Measurements from ENCODE around the gene MED16. TPM values are rescaled to one million over a fixed set of nuclear protein-coding genes. Genes with fewer than 3 reads are reported as not detected.
A peak's percentile ranks its signal among the peaks of the same experiment; 100 is the strongest.
"Not testable (repeated sequence)": the region's sequence is repeated elsewhere in the genome, so short reads cannot be mapped to it uniquely, and the experiment has no call there.

Gene MED16
- polyA plus RNA-seq, 3 donors from 2014 or later, result 44.2 to 112 (median 48.0) TPM

DNA sequence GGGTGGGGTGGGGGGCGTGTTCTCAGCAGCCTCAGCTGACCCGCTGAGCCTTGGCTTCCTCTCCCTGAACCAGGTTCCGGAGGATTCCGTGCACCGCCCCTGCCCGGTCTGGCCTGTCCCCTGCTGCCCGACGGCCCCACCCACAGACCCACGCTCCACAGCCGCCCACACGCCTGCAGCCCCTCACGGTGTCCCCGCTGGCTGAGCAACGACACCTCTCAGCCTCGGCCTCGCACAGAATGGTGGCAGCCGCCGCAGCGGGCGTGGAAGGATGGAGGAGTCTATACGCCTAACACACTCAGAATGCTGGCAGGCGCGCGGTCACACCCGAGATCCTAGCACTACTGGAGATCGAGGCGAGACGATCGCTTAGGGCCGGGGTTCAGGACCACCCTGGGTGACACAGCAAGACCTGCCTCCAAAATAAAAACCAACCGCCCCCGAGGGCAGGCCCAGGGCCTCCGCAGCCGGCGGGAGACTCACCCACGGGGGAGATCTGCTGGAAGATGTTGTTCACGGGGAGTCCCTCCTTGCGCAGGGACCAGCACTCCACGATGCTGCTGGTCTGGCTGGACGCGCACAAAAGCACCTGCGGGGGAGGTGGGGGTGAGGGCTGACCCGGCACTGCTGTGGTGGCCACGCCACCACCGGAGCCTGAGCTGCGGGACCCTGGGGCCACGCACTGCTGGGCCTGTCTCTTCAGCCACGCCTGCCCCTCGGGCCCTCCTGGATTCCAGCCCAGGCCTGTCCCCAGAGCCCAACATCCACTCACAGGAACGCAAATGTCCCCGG is 8.4 kb downstream of the MED16 start:
- H3K36me3 Mint-ChIP-seq, result peaks cover 0 to 6% (median 0%) of the 10 kb centered on the region in 3 donors

GRCh38 chr19:883661-884211 is 9.3 kb downstream of the MED16 start:
- peaks cover 0 to 5% (median 2%) of the 10 kb centered on the region in 3 donors for H3K27me3 Mint-ChIP-seq (ENCODE audit: low read depth in 3 of 3)
- H3K4me3 Mint-ChIP-seq, result no peak overlapping the region
- H3K4me1 Mint-ChIP-seq, result no peaks in the 10 kb centered on the region
- no peak for DNase-seq
- no peaks in the 10 kb centered on the region for H3K9me3 Mint-ChIP-seq
- H3K27ac Mint-ChIP-seq, result no peak overlapping the region
- peaks cover 0 to 7% (median 0%) of the 10 kb centered on the region in 3 donors for H3K36me3 Mint-ChIP-seq

More for the DNA sequence above, 8.4 kb downstream of the MED16 start:
- H3K27me3 Mint-ChIP-seq (ENCODE audit: low read depth in 3 of 3), result peaks cover 0 to 3% (median 2%) of the 10 kb centered on the region in 3 donors
- H3K4me1 Mint-ChIP-seq, result peaks cover 0 to 4% of the 10 kb centered on the region in 2 donors
- H3K4me3 Mint-ChIP-seq, result no peak overlapping the region
- no peak for DNase-seq
- H3K27ac Mint-ChIP-seq, result no peak overlapping the region
- H3K9me3 Mint-ChIP-seq, result no peaks in the 10 kb centered on the region

DNA sequence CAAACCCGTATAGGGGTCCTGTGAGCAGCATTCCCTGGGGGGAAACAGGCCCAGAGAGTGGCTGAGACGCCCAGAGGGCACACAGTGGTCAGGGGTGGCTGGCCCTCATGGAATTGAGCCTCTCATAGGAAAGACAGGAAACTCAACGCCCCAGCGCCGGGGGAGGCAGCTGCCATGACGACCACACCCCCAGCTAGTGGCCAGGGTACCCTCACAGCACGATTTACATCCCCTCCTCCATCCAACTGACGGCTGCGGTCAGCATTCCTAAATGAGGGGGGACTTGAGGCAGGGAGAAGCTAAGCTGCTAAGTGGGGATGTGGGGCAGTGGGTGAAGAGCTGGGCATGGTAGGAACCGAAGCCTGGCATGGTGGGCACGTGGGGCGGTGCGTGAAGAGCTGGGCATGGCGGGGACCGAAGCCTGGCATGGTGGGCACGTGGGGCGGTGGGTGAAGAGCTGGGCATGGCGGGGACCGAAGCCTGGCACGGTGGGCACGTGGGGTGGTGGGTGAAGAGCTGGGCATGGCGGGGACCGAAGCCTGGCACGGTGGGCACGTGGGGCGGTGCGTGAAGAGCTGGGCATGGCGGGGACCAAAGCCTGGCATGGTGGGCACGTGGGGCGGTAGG is 10.0 kb downstream of the MED16 start:
- no peaks in the 10 kb centered on the region for H3K4me1 Mint-ChIP-seq
- H3K36me3 Mint-ChIP-seq, result peaks cover 0 to 7% (median 0%) of the 10 kb centered on the region in 3 donors
- no peak overlapping the region for H3K27ac Mint-ChIP-seq
- DNase-seq, result no peak
- H3K27me3 Mint-ChIP-seq (ENCODE audit: low read depth in 3 of 3), result peaks cover 0 to 5% (median 2%) of the 10 kb centered on the region in 3 donors
- no peaks in the 10 kb centered on the region for H3K9me3 Mint-ChIP-seq
- H3K4me3 Mint-ChIP-seq, result peak overlapping the region in 1 of 5 donors; percentile 18

DNA sequence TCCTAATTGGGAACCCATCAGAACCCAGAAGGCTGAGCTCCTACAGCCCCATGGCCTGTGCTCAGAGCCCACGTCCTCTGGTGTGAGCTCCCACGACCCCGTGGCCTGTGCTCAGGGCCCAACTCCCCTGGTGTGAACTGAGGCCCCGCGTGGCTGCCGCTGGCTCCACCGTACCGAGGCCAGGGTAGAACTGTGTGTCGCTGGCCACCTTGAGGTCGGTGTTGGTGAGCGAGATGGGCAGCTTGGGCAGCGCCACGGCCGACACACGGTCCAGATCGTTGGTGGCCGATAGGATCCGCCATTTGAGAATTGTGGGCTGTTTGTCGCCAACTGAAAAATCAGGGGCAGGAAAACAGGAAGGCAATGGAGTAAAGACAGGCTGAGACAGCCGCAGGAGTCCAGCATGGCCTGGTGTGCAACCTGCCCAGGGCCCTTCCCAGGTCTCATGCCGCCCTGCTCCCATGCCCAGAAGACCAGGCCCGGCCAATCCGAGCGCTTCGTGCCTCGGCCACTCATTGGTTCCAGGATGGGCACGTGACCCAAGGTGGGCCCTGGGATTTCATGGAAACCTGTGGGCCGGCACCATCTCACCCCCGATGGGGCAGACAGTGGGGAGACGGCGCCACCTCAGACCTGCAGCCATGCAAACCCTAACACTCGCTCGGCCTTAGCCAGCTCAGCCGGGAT is 11.5 kb downstream of the MED16 start:
- DNase-seq, result no peak
- Mint-ChIP-seq H3K27ac (no peak overlapping the region), H3K9me3 (no peaks in the 10 kb centered on the region), H3K4me3 (no peak overlapping the region), H3K27me3 (ENCODE audit: low read depth in 3 of 3) (peaks cover 0 to 3% (median 0%) of the 10 kb centered on the region in 3 donors), H3K4me1 (no peaks in the 10 kb centered on the region), H3K36me3 (peaks cover 0 to 5% (median 0%) of the 10 kb centered on the region in 3 donors)

- Mint-ChIP-seq H3K4me1 (no peaks in the 10 kb centered on the region), H3K27me3 (ENCODE audit: low read depth in 3 of 3) (peaks cover 0 to 3% (median 0%) of the 10 kb centered on the region in 3 donors), H3K4me3 (no peak overlapping the region), H3K36me3 (peaks cover 0 to 9% (median 0%) of the 10 kb centered on the region in 3 donors), H3K9me3 (no peaks in the 10 kb centered on the region), H3K27ac (no peak overlapping the region)
- DNase-seq, result no peak
Observed at GRCh38 chr19:879711-880438, 13.1 kb downstream of the MED16 start.

DNA sequence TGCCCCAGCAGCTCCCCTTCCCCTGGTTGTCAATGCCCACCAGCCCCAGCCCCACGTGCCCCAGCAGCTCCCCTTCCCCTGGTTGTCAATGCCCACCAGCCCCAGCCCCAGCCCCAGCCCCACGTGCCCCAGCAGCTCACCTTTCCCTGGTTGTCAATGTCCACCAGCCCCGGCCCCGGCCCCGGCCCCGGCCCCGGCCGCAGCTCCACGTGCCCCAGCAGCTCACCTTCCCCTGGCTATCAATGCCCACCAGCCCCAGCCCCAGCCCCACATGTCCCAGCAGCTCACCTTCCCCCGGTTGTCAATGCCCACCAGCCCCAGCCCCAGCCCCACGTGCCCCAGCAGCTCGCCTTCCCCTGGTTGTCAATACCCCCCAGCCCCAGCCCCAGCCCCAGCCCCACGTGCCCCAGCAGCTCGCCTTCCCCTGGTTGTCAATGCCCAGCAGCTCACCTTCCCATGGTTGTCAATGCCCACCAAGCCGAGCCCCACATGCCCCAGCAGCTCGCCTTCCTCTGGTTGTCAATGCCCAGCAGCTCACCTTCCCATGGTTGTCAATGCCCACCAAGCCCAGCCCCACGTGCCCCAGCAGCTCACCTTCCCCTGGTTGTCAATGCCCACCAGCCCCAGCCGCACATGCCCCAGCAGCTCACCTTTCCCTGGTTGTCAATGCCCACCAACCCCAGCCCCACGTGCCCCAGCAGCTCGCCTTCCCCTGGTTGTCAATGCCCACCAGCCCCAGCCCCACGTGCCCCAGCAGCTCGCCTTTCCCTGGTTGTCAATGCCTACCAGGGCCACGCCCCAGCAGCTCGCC is 14.0 kb downstream of the MED16 start:
- H3K27me3 Mint-ChIP-seq (ENCODE audit: low read depth in 3 of 3); DNase-seq; H3K9me3 Mint-ChIP-seq; H3K36me3 Mint-ChIP-seq; H3K4me3 Mint-ChIP-seq; H3K4me1 Mint-ChIP-seq: not testable (repeated sequence)
- H3K27ac Mint-ChIP-seq, result peak overlapping the region in 1 of 6 donors; percentile 69

DNA sequence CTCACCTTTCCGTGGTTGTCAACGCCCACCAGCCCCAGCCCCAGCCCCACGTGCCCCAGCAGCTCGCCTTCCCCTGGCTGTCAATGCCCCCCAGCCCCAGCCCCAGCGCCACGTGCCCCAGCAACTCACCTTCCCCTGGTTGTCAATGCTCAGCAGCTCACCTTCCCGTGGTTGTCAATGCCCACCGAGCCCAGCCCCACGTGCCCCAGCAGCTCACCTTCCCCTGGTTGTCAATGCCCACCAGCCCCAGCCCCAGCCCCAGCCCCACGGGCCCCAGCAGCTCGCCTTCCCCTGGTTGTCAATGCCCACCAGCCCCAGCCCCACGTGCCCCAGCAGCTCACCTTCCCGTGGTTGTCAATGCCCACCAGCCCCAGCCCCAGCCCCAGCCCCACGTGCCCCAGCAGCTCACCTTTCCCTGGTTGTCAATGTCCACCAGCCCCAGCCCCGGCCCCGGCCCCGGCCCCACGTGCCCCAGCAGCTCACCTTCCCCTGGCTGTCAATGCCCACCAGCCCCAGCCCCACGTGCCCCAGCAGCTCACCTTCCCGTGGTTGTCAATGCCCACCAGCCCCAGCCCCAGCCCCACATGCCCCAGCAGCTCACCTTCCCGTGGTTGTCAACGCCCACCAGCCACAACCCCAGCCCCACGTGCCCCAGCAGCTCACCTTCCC is 14.9 kb downstream of the MED16 start:
- H3K36me3 Mint-ChIP-seq; DNase-seq; H3K4me1 Mint-ChIP-seq; H3K27me3 Mint-ChIP-seq (ENCODE audit: low read depth in 3 of 3); H3K27ac Mint-ChIP-seq; H3K4me3 Mint-ChIP-seq; H3K9me3 Mint-ChIP-seq: not testable (repeated sequence)

GRCh38 chr19:876780-877314 is 16.1 kb downstream of the MED16 start:
- H3K4me3 Mint-ChIP-seq, result no peak overlapping the region
- DNase-seq, result no peak
- peaks cover 0 to 13% of the 10 kb centered on the region in 2 donors for H3K4me1 Mint-ChIP-seq
- H3K36me3 Mint-ChIP-seq, result peaks cover 0 to 9% (median 0%) of the 10 kb centered on the region in 3 donors
- no peaks in the 10 kb centered on the region for H3K9me3 Mint-ChIP-seq
- H3K27me3 Mint-ChIP-seq (ENCODE audit: low read depth in 3 of 3), result peaks cover 0 to 7% (median 5%) of the 10 kb centered on the region in 3 donors
- H3K27ac Mint-ChIP-seq, result no peak overlapping the region

GRCh38 chr19:876089-876488 is 16.9 kb downstream of the MED16 start:
- peaks cover 2 to 9% (median 6%) of the 10 kb centered on the region in 3 donors for H3K27me3 Mint-ChIP-seq (ENCODE audit: low read depth in 3 of 3)
- H3K4me1 Mint-ChIP-seq, result peaks cover 0 to 13% of the 10 kb centered on the region in 2 donors
- no peaks in the 10 kb centered on the region for H3K9me3 Mint-ChIP-seq
- peaks cover 0 to 9% (median 0%) of the 10 kb centered on the region in 3 donors for H3K36me3 Mint-ChIP-seq
- H3K27ac Mint-ChIP-seq, result no peak overlapping the region
- no peak for DNase-seq
- no peak overlapping the region for H3K4me3 Mint-ChIP-seq

DNA sequence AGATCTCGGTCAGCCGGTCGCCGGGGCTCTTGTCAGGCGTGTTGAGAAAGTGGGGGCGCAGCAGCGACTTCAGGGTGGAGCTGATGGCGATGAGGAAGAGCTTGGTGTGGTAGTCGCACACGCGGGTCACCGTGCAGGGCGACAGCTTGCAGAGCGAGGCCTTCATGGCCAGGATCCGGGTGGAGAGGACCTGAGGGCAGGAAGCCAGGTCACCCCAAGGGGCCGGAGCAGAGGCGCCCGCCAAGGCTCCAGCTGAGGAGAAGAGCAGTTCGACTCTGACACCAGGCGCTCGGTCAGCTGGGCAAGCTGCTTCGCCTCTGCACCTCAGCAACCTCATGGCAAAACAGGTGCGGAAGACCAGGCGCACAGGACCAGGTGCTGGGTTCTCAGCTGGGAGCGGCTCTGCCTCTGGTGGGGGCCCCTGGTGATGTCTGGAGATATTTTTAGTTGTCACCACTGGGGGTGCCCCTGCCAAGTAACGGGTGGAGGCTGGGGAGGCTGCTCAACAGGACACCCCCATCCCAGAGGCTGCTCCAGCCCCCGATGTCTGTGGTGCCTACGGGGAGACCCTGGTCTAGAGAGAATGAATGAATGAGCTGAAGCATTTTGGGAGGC is 17.6 kb downstream of the MED16 start:
- H3K4me3 Mint-ChIP-seq, result no peak overlapping the region
- peaks cover 0 to 13% of the 10 kb centered on the region in 2 donors for H3K4me1 Mint-ChIP-seq
- H3K27me3 Mint-ChIP-seq (ENCODE audit: low read depth in 3 of 3), result peaks cover 2 to 10% (median 6%) of the 10 kb centered on the region in 3 donors
- DNase-seq, result no peak
- H3K36me3 Mint-ChIP-seq, result peaks cover 0 to 9% (median 0%) of the 10 kb centered on the region in 3 donors
- peak overlapping the region in 1 of 6 donors; percentile 16 for H3K27ac Mint-ChIP-seq
- H3K9me3 Mint-ChIP-seq, result no peaks in the 10 kb centered on the region

GRCh38 chr19:873561-874041 is 19.4 kb downstream of the MED16 start:
- no peak overlapping the region for H3K27ac Mint-ChIP-seq
- DNase-seq, result no peak
- no peak overlapping the region for H3K4me3 Mint-ChIP-seq
- no peaks in the 10 kb centered on the region for H3K9me3 Mint-ChIP-seq
- peaks cover 0 to 13% of the 10 kb centered on the region in 2 donors for H3K4me1 Mint-ChIP-seq
- H3K36me3 Mint-ChIP-seq, result peaks cover 0 to 4% (median 0%) of the 10 kb centered on the region in 3 donors
- peaks cover 3 to 11% (median 8%) of the 10 kb centered on the region in 3 donors for H3K27me3 Mint-ChIP-seq (ENCODE audit: low read depth in 3 of 3)

Data from immature natural killer cell (primary cell).